Kidney (tissue), 14 donors: Measurements from ENCODE around the gene CCDC39. TPM values are rescaled to one million over a fixed set of nuclear protein-coding genes. Genes with fewer than 3 reads are reported as not detected.

Experiments
- DNase-seq, 5 donors: peaks; one replicate each; pipeline ENCODE4 v3.0.0-alpha.2; 2013 to 2020
- FAIRE-seq: peaks from 2 replicates; lab custom pipeline; 2012; peaks lifted over from hg19 to GRCh38; lab: Jason Lieb, UNC
- H3K27ac ChIP-seq, 2 donors: one replicate each; pipeline ENCODE4 v1.7.0; 2013; ENCODE audit warnings: low read depth in 2 of 2, low read length in 2 of 2, inconsistent platforms in 1 of 2
- H3K27me3 ChIP-seq: one replicate; pipeline ENCODE4 v1.7.1; 2013; ENCODE audit warnings: low read length, inconsistent platforms; ENCODE audit not compliant: control insufficient read depth, insufficient read depth
- H3K36me3 ChIP-seq, 3 donors: one replicate each; pipeline versions ENCODE4 v1.7.0 to v1.7.1; 2013; ENCODE audit warnings: low read length in 3 of 3, control low read depth in 1 of 3, inconsistent platforms in 1 of 3; ENCODE audit not compliant: insufficient read depth in 3 of 3, control insufficient read depth in 2 of 3
- H3K4me1 ChIP-seq, 3 donors: one replicate each; pipeline versions ENCODE4 v1.7.0 to v1.7.1; 2013; ENCODE audit warnings: low read length in 3 of 3, inconsistent platforms in 1 of 3, low read depth in 1 of 3; ENCODE audit not compliant: control insufficient read depth in 2 of 3, insufficient read depth in 2 of 3
- H3K4me3 ChIP-seq, 3 donors: one replicate each; pipeline versions ENCODE4 v1.7.0 to v1.8.1; 2013; ENCODE audit warnings: low read length in 3 of 3, control low read depth in 1 of 3, inconsistent platforms in 1 of 3
- H3K9ac ChIP-seq, 3 donors: one replicate each; pipeline versions ENCODE4 v1.7.0 to v1.7.1; 2013; ENCODE audit warnings: low read length in 3 of 3, control low read depth in 1 of 3, inconsistent platforms in 1 of 3
- H3K9me3 ChIP-seq, 3 donors: one replicate each; pipeline versions ENCODE4 v1.7.0 to v1.7.1; 2013; ENCODE audit warnings: low read length in 3 of 3, control low read depth in 1 of 3, inconsistent platforms in 1 of 3; ENCODE audit not compliant: control insufficient read depth in 2 of 3, insufficient read depth in 1 of 3
- CTCF ChIP-seq: IDR thresholded peaks from 3 replicates; pipeline ENCODE4 v1.5.1; 2012; ENCODE audit warnings: mild to moderate bottlenecking, moderate library complexity, borderline replicate concordance; ENCODE audit not compliant: insufficient read depth; ENCODE audit errors: extremely low read depth
- intact Hi-C: fragments of 100-400 bp; cut with DNase I; formaldehyde crosslinking; loops from one replicate; pipeline ENCODE4 v1.11.1; 2022
- polyA plus RNA-seq: library from polyadenylated mRNA; stranded (reverse); fragments of 350-450 nt; fragmentation: Illumina TruSeq; extraction: RNeasy Lipid Tissue Mini Kit (QIAGEN cat#74804); gene quantifications from one replicate; pipeline ENCODE4 v1.2.3, GENCODE V29; 2014; ENCODE audit warnings: low read depth, low replicate concordance; ENCODE audit not compliant: insufficient read depth
- total RNA-seq: library from RNA; stranded (reverse); fragmentation: NEBNext Ultra II Directional; extraction: Animal tissue kit (Norgen Biotek cat#: 25700); gene quantifications from one replicate; pipeline ENCODE4 v1.2.1, GENCODE V29; 2021
- donor health status: control.
- donor health status: control.
- donor health status: control.
- donor health status: control.
- donor health status: control.
- donor health status: DM: yes; HTN: yes; CAD: no.
- donor health status: Normal renal cell carcinoma (clear cell type).

The CCDC39 gene
- total and polyA plus RNA-seq, 2 donors from 2014 or later = 0.60 TPM; not detected in 1

DNA sequence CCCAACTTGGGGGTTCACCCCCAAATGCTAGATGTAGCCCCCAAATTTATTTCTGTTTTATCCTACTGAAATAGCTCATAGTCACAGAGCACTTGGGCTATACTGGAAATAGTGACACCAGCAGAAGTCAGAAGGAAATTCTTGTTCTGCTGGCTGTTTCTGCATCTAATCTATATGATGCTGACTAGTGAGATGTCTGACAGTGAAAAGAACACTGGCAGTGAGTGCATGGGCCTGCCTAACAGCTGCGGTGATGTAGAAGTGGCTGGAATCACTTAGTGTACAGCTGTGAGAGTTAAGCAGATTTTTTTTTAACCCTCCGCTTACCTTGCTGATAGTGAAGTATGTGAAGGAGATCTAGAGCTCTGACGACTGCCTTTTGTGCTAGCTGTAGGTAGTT, 63.3 kb downstream of the CCDC39 start:
- DNase-seq = no peak
- H3K4me3 ChIP-seq = no peak overlapping the region
- no peak overlapping the region for H3K27ac ChIP-seq
- H3K4me1 ChIP-seq = no peaks in the 10 kb centered on the region
- no peak overlapping the region for H3K9ac ChIP-seq
- H3K36me3 ChIP-seq = peaks cover 0 to 12% (median 3%) of the 10 kb centered on the region in 3 donors
- no peaks in the 10 kb centered on the region for H3K9me3 ChIP-seq
- no peaks in the 10 kb centered on the region for H3K27me3 ChIP-seq
- intact Hi-C loops = no loop called here
- FAIRE-seq = no peak
- no peak for TF ChIP-seq CTCF

- intact Hi-C loops = no loop called here
- FAIRE-seq = no peak
- Histone ChIP-seq H3K4me3 (no peak overlapping the region), H3K9ac (no peak overlapping the region), H3K36me3 (peaks cover 4 to 23% (median 22%) of the 10 kb centered on the region in 3 donors), H3K9me3 (no peaks in the 10 kb centered on the region), H3K4me1 (no peaks in the 10 kb centered on the region), H3K27me3 (no peaks in the 10 kb centered on the region), H3K27ac (no peak overlapping the region)
- TF ChIP-seq CTCF = no peak
- DNase-seq = no peak
Measured at GRCh38 chr3:180612364-180612763, 66.9 kb downstream of the CCDC39 start.

DNA sequence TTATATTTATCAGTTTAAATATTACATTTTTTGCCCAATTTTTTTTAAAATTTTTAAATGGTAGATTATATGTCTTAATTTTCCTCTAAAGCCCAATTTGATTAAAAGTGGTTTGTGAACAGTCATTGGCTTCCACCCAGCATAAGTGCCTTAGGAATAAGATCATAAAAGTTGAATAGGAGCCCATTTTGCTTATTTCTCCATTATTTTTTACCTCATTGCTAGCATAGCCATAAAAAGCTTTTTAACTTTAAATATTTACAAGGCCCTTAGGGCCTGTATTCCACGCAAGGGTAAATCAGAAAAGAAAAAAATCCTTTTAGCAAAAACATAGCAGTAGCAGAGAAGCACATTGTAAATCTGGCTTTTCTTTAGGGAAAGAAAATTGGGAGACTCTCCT, 68.3 kb downstream of the CCDC39 start:
- TF ChIP-seq CTCF = no peak
- H3K4me3 ChIP-seq = no peak overlapping the region

More for the DNA sequence above, 68.3 kb downstream of the CCDC39 start:
- FAIRE-seq = no peak
- no peaks in the 10 kb centered on the region for H3K9me3 ChIP-seq
- intact Hi-C loops = no loop called here
- no peaks in the 10 kb centered on the region for H3K27me3 ChIP-seq
- DNase-seq = no peak
- no peaks in the 10 kb centered on the region for H3K4me1 ChIP-seq
- peaks cover 4 to 36% (median 30%) of the 10 kb centered on the region in 3 donors for H3K36me3 ChIP-seq
- H3K27ac ChIP-seq = no peak overlapping the region
- no peak overlapping the region for H3K9ac ChIP-seq
